ENCODE measurements around the gene TRIP13. TPM values are rescaled to one million over a fixed set of nuclear protein-coding genes. Genes with fewer than 3 reads are reported as not detected.

TRIP13 gene
- total RNA-seq, 1 donor from 2014 or later = 8.4 TPM

DNA sequence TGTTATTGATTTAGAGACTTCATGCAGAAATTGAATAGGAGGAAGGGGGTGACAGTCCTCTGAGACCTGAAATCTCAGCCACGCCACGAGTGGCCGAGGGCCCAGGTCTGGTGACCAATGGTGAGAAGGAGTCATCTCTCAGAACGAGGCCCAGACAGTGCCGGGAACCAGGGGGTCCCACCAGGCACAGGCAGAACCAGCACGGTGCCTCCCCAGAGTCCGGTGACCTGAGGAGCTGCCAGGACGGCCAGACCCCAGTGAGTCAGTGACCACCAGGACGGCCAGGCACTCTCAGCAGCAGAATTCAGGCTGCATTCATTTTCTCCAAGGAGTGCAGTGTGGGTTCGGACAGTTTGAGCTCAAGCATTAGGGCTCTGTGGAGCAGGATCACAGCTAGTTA, 72.1 kb downstream of the TRIP13 start:
- Mint-ChIP-seq H3K9me3 (ENCODE audit: unreplicated experiment) (no peaks in the 10 kb centered on the region), H3K36me3 (ENCODE audit: low read depth, unreplicated experiment) (no peaks in the 10 kb centered on the region), H3K4me1 (ENCODE audit: unreplicated experiment) (peaks cover 7% of the 10 kb centered on the region), H3K27me3 (ENCODE audit: unreplicated experiment) (peaks cover 5% of the 10 kb centered on the region), H3K4me3 (ENCODE audit: unreplicated experiment) (no peak overlapping the region), H3K27ac (ENCODE audit: unreplicated experiment) (no peak overlapping the region)
- TF ChIP-seq, protein P1, sequence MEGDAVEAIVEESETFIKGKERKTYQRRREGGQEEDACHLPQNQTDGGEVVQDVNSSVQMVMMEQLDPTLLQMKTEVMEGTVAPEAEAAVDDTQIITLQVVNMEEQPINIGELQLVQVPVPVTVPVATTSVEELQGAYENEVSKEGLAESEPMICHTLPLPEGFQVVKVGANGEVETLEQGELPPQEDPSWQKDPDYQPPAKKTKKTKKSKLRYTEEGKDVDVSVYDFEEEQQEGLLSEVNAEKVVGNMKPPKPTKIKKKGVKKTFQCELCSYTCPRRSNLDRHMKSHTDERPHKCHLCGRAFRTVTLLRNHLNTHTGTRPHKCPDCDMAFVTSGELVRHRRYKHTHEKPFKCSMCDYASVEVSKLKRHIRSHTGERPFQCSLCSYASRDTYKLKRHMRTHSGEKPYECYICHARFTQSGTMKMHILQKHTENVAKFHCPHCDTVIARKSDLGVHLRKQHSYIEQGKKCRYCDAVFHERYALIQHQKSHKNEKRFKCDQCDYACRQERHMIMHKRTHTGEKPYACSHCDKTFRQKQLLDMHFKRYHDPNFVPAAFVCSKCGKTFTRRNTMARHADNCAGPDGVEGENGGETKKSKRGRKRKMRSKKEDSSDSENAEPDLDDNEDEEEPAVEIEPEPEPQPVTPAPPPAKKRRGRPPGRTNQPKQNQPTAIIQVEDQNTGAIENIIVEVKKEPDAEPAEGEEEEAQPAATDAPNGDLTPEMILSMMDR (IDR thresholded peaks at IDR 0.05; ENCODE audit: unreplicated experiment) = no peak
- DNase-seq (ENCODE audit: low spot score) = no peak

DNA sequence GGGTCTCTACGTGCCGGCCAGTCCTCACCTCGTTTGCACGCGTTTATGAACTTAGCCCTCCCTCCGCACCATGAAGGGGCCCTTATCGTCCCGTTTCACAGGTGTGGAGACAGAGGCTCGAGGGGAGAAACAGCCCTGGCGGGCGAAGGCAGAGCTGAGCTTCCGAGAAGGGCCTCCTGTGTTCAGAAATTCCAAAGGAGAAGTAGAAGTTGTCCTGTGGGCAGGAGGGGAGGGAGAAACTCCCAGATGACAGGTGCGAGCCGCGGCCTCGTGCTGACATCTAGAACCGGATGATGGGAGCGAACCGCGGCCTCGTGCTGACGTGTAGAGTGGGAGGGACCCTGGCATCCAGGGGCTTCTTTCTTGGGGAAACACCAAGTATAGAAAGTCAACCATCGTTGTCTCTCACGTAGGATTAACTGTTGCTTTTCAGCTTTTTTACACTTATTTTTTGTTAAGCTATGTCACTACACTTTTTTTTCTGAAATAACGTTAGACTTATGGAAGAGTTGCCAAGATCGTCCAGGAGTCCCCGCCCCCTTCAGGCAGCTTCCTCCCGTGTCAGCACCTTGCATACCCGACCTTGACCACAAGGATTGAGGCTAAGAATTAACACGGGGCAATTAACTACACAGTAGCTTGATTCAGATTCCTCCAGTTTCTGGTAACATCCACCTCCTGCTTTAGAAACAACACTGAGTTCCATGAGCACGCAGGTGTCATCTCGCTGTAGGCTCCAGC, 73.1 kb downstream of the TRIP13 start:
- Mint-ChIP-seq H3K27me3 (ENCODE audit: unreplicated experiment) (peaks cover 2% of the 10 kb centered on the region), H3K4me3 (ENCODE audit: unreplicated experiment) (no peak overlapping the region), H3K9me3 (ENCODE audit: unreplicated experiment) (no peaks in the 10 kb centered on the region), H3K27ac (ENCODE audit: unreplicated experiment) (no peak overlapping the region), H3K4me1 (ENCODE audit: unreplicated experiment) (peaks cover 7% of the 10 kb centered on the region), H3K36me3 (ENCODE audit: low read depth, unreplicated experiment) (no peaks in the 10 kb centered on the region)
- TF ChIP-seq, protein P1 (IDR thresholded peaks at IDR 0.05; ENCODE audit: unreplicated experiment) = no peak
- no peak for DNase-seq (ENCODE audit: low spot score)

DNA sequence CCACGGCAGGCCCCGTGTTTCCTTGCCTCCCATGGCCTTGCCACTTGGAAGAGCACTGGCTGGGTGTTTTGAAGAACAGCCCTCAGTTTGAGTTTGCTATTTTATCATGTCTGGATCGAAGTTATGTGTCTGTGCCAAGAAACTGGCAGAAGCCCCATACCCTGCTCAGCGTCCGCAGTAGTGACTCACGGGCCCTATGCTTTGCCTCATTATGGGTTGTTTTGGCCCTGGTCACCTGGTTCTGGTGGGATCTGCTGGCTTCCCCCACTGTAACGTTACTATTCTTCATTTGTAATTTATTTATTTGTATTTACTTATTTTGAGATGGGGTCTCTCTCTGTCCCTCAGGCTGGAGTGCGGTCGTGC, 73.6 kb downstream of the TRIP13 start:
- TF ChIP-seq, protein P1 (IDR thresholded peaks at IDR 0.05; ENCODE audit: unreplicated experiment) = no peak
- no peak for DNase-seq (ENCODE audit: low spot score)

DNA sequence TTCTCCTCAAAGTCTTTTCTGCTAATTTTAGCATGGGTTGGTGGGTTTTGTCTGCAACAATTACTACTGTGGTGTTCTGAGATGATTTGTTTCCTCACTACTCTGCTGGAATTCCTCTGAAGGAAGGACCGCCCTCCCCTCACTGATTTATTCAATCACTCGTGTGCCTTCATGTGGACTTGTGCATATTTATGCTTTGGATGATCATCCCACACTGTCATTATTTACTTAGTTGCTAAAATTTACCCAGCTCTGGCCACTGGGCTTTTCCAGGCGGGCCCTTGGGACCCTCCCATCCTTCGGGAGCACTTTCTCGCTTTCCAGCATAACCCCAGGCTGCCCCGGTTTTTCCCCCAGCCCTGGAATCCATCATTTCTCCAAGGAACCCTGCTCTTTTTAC, 74.3 kb downstream of the TRIP13 start:
- Mint-ChIP-seq H3K36me3 (ENCODE audit: low read depth, unreplicated experiment) (no peaks in the 10 kb centered on the region), H3K27me3 (ENCODE audit: unreplicated experiment) (peaks cover 2% of the 10 kb centered on the region), H3K4me1 (ENCODE audit: unreplicated experiment) (peaks cover 7% of the 10 kb centered on the region), H3K9me3 (ENCODE audit: unreplicated experiment) (no peaks in the 10 kb centered on the region), H3K4me3 (ENCODE audit: unreplicated experiment) (no peak overlapping the region), H3K27ac (ENCODE audit: unreplicated experiment) (no peak overlapping the region)
- TF ChIP-seq, protein P1 (IDR thresholded peaks at IDR 0.05; ENCODE audit: unreplicated experiment) = no peak
- DNase-seq (ENCODE audit: low spot score) = no peak

More for the DNA sequence above, 73.6 kb downstream of the TRIP13 start:
- Mint-ChIP-seq H3K4me3 (ENCODE audit: unreplicated experiment) (no peak overlapping the region), H3K27ac (ENCODE audit: unreplicated experiment) (no peak overlapping the region), H3K36me3 (ENCODE audit: low read depth, unreplicated experiment) (no peaks in the 10 kb centered on the region), H3K9me3 (ENCODE audit: unreplicated experiment) (no peaks in the 10 kb centered on the region), H3K4me1 (ENCODE audit: unreplicated experiment) (peaks cover 7% of the 10 kb centered on the region), H3K27me3 (ENCODE audit: unreplicated experiment) (peaks cover 2% of the 10 kb centered on the region)

Other genes with a start within 250 kb of the TRIP13 start
- gene TPPP, start 199.5 kb upstream of the TRIP13 start, total RNA-seq (ENCODE audit: unreplicated experiment) = 0.05 TPM
- gene ZDHHC11B, start 108.2 kb upstream of the TRIP13 start, total RNA-seq (ENCODE audit: unreplicated experiment) = not detected
- gene ZDHHC11, start 41.9 kb upstream of the TRIP13 start, total RNA-seq (ENCODE audit: unreplicated experiment) = 14.3 TPM
- 53.0 TPM for gene BRD9, start 83 bp upstream of the TRIP13 start, total RNA-seq (ENCODE audit: unreplicated experiment)
- 1.8 TPM for gene NKD2, start 115.9 kb downstream of the TRIP13 start, total RNA-seq (ENCODE audit: unreplicated experiment)
- 24.5 TPM for gene SLC12A7, start 219.2 kb downstream of the TRIP13 start, total RNA-seq (ENCODE audit: unreplicated experiment)